HUES48 (cell line): ENCODE measurements around the gene VAMP2.

Experiments used
- H3K27ac ChIP-seq: one replicate; pipeline ENCODE4 v1.7.0; 2013; ENCODE audit warnings: low read depth, low read length, inconsistent platforms
- H3K27me3 ChIP-seq: 2 replicates; pipeline ENCODE4 v1.6.1; 2013; ENCODE audit warnings: mild to moderate bottlenecking, low read length; ENCODE audit not compliant: control insufficient read depth, insufficient read depth
- H3K36me3 ChIP-seq: 2 replicates; pipeline ENCODE4 v1.6.1; 2013; ENCODE audit warnings: low read length; ENCODE audit not compliant: control insufficient read depth, insufficient read depth
- H3K4me1 ChIP-seq: 2 replicates; pipeline ENCODE4 v1.6.1; 2013; ENCODE audit warnings: mild to moderate bottlenecking, low read length; ENCODE audit not compliant: control insufficient read depth, insufficient read depth
- H3K4me3 ChIP-seq: 2 replicates; pipeline ENCODE4 v1.5.1; 2013; ENCODE audit warnings: mild to moderate bottlenecking, low read depth, low read length
- H3K9ac ChIP-seq: 2 replicates; pipeline ENCODE4 v1.6.1; 2013; ENCODE audit warnings: mild to moderate bottlenecking, low read depth, low read length, moderate library complexity
- H3K9me3 ChIP-seq: 2 replicates; pipeline ENCODE4 v1.6.1; 2013; ENCODE audit warnings: low read length; ENCODE audit not compliant: control insufficient read depth, insufficient read depth

Gene VAMP2

DNA sequence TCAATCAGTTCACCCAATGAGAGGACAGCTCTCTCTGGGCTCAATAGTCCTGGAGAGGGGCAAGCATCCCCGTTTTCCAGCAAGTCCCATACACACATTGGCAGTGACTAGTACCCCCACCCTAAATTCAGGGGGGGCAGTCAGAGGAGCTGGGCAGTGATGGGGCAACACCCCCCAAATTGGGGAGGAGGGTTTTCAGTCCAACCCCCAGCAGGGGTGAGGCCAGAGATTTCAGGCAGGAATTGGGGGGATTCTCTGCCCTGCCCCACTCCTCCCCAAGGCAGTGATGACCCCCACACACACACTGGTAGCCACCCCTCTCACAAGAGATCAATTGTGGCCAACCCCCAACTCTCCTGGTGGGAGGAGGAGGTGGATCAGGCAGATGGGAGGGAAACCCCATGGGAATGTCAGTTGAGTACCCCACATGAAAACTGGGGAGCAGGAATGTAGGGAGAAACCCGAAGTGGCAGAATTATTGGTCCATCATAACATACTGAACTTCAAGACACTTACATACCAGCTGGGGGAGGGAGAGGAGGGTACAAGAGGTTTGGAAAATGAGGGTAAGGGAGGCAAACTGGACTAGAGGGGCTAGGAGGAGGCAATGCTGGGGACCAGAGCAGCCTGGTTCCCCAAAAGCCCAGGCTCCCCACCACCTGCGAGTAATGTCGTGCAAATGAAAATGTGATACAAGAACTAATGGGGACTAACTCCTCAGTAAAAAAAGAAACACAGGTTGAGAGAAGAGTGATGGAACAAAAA is 3.1 kb downstream of the VAMP2 start:
- Histone ChIP-seq H3K4me3 (no peak overlapping the region), H3K27ac (no peak overlapping the region), H3K9ac (no peak overlapping the region), H3K9me3 (no peaks in the 10 kb centered on the region), H3K4me1 (peaks cover 21% of the 10 kb centered on the region), H3K27me3 (no peaks in the 10 kb centered on the region), H3K36me3 (peaks cover 20% of the 10 kb centered on the region)

DNA sequence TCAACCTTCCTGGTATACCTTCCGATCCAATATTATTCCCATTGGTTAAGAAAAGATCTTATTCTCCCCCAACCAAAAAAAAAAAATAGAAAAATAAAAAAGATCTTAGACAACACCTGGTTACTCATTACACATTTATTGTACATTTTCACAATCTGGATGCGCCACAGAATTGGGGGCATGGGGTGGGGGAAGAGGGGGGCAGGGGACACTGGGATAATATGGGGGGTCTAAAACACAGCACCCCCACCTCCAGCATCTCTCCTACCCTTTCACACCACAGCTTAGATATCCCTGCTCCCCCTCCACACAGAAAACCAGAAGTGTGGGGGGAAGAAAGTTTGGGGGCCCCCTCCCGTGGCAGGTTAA is 3.7 kb downstream of the VAMP2 start:
- Histone ChIP-seq H3K9me3 (no peaks in the 10 kb centered on the region), H3K4me3 (no peak overlapping the region), H3K27ac (no peak overlapping the region), H3K36me3 (peaks cover 20% of the 10 kb centered on the region), H3K4me1 (peaks cover 18% of the 10 kb centered on the region), H3K27me3 (no peaks in the 10 kb centered on the region), H3K9ac (no peak overlapping the region)

DNA sequence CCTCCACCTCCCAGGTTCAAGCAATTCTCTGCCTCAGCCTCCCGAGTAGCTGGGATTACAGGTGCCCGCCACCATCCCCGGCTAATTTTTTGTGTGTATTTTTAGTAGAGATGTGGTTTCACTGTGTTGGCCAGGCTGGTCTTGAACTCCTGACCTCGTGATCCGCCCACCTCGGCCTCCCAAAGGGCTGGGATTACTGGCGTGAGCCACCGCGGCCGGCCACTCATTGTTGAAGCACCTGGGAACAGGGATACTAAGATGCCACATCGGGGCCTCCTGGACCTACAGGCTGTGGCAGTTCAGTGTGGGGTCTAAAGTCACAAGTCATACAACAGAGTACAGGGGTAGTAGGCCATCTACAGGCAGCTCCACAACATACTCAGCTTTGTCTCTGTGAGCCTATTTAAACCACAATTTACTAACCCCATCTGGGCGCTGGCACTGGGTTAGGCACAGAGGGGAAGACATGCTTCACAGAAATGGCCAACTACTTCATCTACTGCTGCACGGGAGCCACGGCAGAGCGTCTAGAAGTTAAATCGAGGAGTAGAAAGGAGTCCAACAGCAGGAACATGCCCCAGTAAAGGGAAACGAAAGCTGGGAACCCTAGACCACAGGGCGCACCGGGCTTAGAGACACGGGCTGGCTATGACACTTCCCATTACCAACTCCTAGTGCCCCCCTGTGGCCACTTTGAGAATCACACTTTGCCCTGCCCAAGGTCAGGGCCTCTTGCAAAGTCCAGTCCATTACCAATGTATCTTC is 4.3 kb downstream of the VAMP2 start:
- no peak overlapping the region for H3K4me3 ChIP-seq
- no peak overlapping the region for H3K9ac ChIP-seq
- H3K36me3 ChIP-seq = peaks cover 20% of the 10 kb centered on the region
- no peaks in the 10 kb centered on the region for H3K9me3 ChIP-seq
- H3K27ac ChIP-seq = peak overlapping the region; percentile 54
- peaks cover 17% of the 10 kb centered on the region for H3K4me1 ChIP-seq
- H3K27me3 ChIP-seq = no peaks in the 10 kb centered on the region

DNA sequence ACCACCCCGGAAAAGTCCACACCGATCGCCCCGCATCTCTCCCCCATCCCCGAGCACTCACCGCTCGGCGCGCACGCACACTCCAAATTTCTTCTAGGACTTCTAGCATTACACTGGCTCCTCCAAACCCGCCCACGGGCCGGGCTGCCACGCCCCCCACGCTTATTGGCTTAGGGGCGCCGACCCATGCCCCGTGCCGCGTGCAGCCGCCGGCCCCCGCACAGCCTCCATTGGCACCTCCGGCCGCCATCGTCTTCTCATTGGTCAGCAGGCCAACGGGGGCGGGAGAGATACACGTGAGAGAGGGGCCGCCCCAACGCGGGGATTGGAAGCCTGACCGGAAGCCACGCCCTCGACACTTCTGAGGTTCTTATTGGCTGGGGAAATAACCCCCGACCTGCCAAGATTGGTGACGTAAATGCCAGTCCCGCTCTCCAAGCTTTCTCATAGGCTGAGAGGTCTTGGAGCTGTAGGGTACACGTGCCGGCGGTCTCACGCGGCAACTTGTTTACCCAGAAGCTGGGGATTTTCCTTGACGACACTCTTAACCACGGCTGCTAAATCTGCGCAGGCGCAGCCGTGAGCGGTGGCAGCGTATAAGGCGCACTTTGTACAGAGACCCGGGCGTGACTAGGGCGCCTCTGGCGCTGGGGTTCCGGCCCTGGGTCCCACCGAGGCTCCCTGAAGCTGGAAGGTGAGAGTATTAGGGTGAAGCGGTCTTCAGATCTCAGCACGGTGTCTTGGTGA is 6.3 kb downstream of the VAMP2 start:
- Histone ChIP-seq H3K36me3 (peaks cover 18% of the 10 kb centered on the region), H3K27ac (peak overlapping the region; percentile 98), H3K4me3 (peak overlapping the region; percentile 80), H3K27me3 (no peaks in the 10 kb centered on the region), H3K4me1 (peaks cover 17% of the 10 kb centered on the region), H3K9ac (peak overlapping the region; percentile 80), H3K9me3 (no peaks in the 10 kb centered on the region)

DNA sequence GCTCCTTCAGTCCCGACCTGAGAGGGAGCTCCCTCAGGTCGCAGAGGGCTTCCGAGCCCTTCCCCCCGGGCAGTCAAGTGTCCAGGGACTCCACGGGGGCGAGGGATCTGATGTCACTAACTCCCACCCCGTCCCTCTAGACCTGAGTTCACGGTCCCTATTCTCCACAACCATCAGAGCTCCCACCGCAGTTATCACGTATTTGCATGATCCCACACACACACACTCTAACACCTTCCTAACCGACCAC is 6.8 kb downstream of the VAMP2 start:
- Histone ChIP-seq H3K9me3 (no peaks in the 10 kb centered on the region), H3K9ac (peak overlapping the region; percentile 63), H3K4me3 (peak overlapping the region; percentile 80), H3K36me3 (peaks cover 13% of the 10 kb centered on the region), H3K27ac (peak overlapping the region; percentile 73), H3K27me3 (no peaks in the 10 kb centered on the region), H3K4me1 (peaks cover 17% of the 10 kb centered on the region)

DNA sequence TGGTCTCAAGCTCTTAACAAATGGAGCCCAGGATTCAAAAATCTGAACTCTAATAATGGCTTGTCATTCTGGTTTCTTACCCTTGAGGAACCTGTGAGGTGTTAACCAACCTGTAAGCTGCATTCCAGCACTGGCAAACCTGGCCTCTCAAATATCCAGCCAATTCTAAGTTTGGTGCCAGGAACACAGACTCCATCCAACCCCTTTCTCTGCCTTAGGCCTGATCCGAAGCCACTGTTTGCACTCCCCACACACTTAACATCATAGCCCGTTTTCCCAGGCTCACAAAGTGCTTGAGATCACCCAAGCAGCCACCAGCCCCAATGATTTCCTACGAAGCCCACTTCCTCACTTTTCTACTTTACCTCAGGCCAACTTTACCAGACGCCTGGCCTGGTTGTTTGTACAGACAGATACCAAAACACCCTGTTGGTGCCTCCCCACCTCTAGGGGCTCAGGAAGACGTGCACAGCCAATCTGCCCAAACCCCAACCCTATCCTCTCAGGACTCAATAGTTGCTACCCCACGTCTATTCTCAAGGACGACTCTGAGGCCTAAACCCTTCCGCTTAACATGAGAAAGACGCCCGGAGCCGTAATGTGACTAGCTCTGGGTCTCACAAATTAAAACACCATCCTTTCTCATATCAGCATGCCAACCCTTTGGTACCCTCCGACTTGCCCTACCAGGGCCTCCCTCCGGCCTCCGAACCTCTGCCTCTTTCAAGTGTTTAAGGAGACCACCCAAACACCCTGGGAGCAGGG is 7.3 kb downstream of the VAMP2 start:
- Histone ChIP-seq H3K27me3 (no peaks in the 10 kb centered on the region), H3K9me3 (no peaks in the 10 kb centered on the region), H3K9ac (peak overlapping the region; percentile 63), H3K4me3 (peak overlapping the region; percentile 80), H3K36me3 (peaks cover 10% of the 10 kb centered on the region), H3K27ac (peak overlapping the region; percentile 73), H3K4me1 (peaks cover 17% of the 10 kb centered on the region)

DNA sequence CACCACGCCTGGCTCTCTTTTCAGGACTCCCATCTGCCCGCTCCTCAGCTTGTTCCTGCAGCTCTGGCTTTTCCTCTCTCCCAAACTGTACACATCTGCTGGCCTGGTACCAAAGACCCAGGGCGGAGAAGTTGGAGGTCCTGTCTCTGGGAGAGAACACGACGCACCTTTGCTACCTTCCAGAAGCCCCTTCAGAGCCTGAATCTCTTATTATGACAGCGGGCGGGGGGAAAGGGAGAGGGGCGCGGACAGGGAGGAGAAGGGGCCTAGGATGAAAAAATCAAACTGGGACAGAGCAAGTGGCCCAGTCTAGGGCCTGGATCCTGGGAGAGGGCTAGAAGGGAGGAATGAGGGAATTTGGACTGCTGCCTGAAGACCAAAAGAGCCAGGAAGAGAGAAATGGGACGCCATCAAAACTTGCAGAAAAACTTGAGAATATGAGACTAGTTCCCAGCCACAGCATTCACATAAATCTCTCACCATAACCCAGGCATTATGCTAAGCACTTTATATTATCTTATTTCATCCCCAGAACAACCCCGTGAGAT is 8.1 kb downstream of the VAMP2 start:
- Histone ChIP-seq H3K27ac (peak overlapping the region; percentile 92), H3K27me3 (no peaks in the 10 kb centered on the region), H3K4me1 (peaks cover 17% of the 10 kb centered on the region), H3K4me3 (peak overlapping the region; percentile 64), H3K9me3 (no peaks in the 10 kb centered on the region), H3K36me3 (peaks cover 11% of the 10 kb centered on the region), H3K9ac (no peak overlapping the region)

DNA sequence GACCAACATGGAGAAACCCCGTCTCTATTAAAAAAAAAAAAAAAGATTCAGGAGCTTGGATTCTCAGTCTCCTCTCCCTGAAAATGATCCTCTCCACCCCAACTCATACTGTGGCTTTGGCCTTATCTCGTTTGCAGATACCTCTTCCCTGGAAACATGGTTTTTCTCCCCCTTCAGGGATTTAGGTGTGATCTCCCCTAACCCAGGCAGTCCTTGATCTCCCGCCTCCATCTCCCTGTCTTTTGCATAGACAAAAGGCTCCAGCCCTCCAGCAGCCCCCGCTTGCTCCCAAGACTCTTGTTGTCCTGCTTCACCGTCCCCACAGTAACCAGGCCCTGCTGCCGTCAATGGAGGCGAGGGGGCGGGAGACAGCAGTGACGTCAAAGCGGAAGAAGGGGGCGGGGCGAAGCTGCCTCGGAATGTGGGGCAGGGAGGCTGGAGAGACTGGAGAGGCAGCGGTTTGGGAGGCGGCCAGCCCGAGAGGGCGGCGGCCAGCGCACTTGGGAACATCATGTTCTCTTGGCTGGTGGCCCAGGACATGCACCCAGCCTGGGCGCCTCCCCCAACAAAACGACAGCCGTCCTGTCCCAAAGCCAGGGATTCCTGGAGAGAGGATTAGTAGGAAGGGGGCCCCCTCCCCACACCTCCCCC is 8.7 kb downstream of the VAMP2 start:
- Histone ChIP-seq H3K36me3 (peaks cover 13% of the 10 kb centered on the region; the same call in 1 of the 2 replicates), H3K4me1 (peaks cover 17% of the 10 kb centered on the region), H3K9ac (peak overlapping the region; percentile 30; the same call in 1 of the 2 replicates), H3K9me3 (no peaks in the 10 kb centered on the region), H3K4me3 (peak overlapping the region; percentile 64), H3K27me3 (no peaks in the 10 kb centered on the region), H3K27ac (peak overlapping the region; percentile 92)

DNA sequence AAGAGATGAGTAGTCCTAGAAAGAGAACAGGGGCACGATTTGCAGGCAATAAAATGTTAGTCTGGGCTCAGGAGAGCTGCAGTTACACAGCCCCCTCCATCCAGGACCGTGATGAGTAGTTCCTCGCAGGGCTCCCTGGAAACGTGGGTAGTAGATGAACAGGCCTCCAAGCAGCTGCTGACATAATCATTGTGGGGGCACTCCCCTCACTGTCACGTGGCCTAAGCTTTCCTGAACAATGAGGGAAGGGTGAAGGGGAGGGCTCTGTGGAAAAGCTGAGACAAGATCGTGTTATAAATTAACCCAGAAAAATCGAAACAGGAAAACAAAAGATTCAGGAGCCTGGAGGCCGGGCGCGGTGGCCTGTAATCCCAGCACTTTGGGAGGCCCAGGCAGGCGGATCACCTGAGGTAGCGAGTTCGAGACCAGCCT is 9.2 kb downstream of the VAMP2 start:
- no peaks in the 10 kb centered on the region for H3K27me3 ChIP-seq
- peaks cover 16% of the 10 kb centered on the region for H3K36me3 ChIP-seq
- H3K27ac ChIP-seq = peak overlapping the region; percentile 92
- no peak overlapping the region for H3K9ac ChIP-seq
- peak overlapping the region; percentile 64; the same call in 1 of the 2 replicates for H3K4me3 ChIP-seq
- no peaks in the 10 kb centered on the region for H3K9me3 ChIP-seq
- H3K4me1 ChIP-seq = peaks cover 17% of the 10 kb centered on the region

DNA sequence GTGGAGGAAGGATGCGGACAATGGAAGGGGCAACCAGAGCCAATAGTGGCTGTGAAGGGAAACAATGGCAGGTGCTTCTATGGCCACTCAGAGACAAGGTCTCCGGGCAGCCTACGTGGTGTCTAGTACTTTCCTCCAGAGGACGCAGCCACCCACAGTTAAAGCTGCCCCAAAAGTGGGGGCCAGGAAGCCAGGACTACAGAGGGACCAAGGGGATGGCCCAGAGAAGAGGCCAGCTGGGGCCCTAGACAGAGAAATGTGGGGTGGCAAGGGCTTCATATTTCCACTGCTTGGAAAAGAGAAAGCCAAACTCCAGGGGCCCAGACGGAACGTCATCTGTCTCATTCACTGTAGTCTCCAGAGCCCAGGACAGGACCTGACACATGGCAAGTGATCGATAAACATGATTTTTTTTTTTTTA is 9.7 kb downstream of the VAMP2 start:
- H3K9ac ChIP-seq = no peak overlapping the region
- H3K9me3 ChIP-seq = no peaks in the 10 kb centered on the region
- peaks cover 17% of the 10 kb centered on the region for H3K4me1 ChIP-seq
- H3K27ac ChIP-seq = no peak overlapping the region
- H3K27me3 ChIP-seq = no peaks in the 10 kb centered on the region
- peaks cover 21% of the 10 kb centered on the region for H3K36me3 ChIP-seq
- H3K4me3 ChIP-seq = no peak overlapping the region
